DMS79 treated with DMSO at 0.1 percent for 48 hours (cell line): Measurements from ENCODE around the gene DSCAML1.

Source experiments
- DNase-seq: peaks from one replicate; lab custom pipeline; 2025; lab: John Stamatoyannopoulos, UW

The DSCAML1 gene

GRCh38 chr11:117425679-117426296 lies 371.2 kb downstream of the DSCAML1 start:
- no peak for DNase-seq

- peak; percentile 94 for DNase-seq
Observed at GRCh38 chr11:117424781-117425180, 372.2 kb downstream of the DSCAML1 start.

- DNase-seq = no peak
Observed at GRCh38 chr11:117423046-117423575, 373.9 kb downstream of the DSCAML1 start.

- DNase-seq = no peak
Observed at GRCh38 chr11:117421476-117421875, 375.5 kb downstream of the DSCAML1 start.

GRCh38 chr11:117421041-117421440 lies 376.0 kb downstream of the DSCAML1 start:
- no peak for DNase-seq

- DNase-seq = no peak
Observed at GRCh38 chr11:117420598-117420997, 376.4 kb downstream of the DSCAML1 start.

- DNase-seq = no peak
Observed at GRCh38 chr11:117420143-117420485, 376.9 kb downstream of the DSCAML1 start.

- DNase-seq = no peak
Observed at GRCh38 chr11:117419482-117420142, 377.4 kb downstream of the DSCAML1 start.

- no peak for DNase-seq
Observed at GRCh38 chr11:117418737-117419481, 378.1 kb downstream of the DSCAML1 start.

- DNase-seq = no peak
Observed at GRCh38 chr11:117417856-117418255, 379.2 kb downstream of the DSCAML1 start.

- no peak for DNase-seq
Observed at GRCh38 chr11:117417342-117417741, 379.7 kb downstream of the DSCAML1 start.

GRCh38 chr11:117415358-117415896 lies 381.6 kb downstream of the DSCAML1 start:
- DNase-seq = no peak

- DNase-seq = no peak
Observed at GRCh38 chr11:117414724-117415123, 382.3 kb downstream of the DSCAML1 start.

GRCh38 chr11:117413616-117414015 lies 383.4 kb downstream of the DSCAML1 start:
- no peak for DNase-seq

- no peak for DNase-seq
Observed at GRCh38 chr11:117412653-117413275, 384.3 kb downstream of the DSCAML1 start.

GRCh38 chr11:117412176-117412575 lies 384.8 kb downstream of the DSCAML1 start:
- DNase-seq = no peak

GRCh38 chr11:117411736-117412135 lies 385.3 kb downstream of the DSCAML1 start:
- no peak for DNase-seq

- no peak for DNase-seq
Observed at GRCh38 chr11:117410861-117411710, 385.9 kb downstream of the DSCAML1 start.

- no peak for DNase-seq
Observed at GRCh38 chr11:117410238-117410637, 386.8 kb downstream of the DSCAML1 start.

- DNase-seq = no peak
Observed at GRCh38 chr11:117409511-117409910, 387.5 kb downstream of the DSCAML1 start.

- DNase-seq = no peak
Observed at GRCh38 chr11:117408356-117408755, 388.7 kb downstream of the DSCAML1 start.
